GM19463 (cell line): Measurements from ENCODE around the gene ONECUT1.
"Not testable (repeated sequence)": the region's sequence is repeated elsewhere in the genome, so short reads cannot be mapped to it uniquely, and the experiment has no call there.

ENCODE experiments used
- ATAC-seq: cut with Tn5 transposase; IDR thresholded peaks from one replicate; pipeline ENCODE4 v1.9.1; 2021; ENCODE audit warnings: mild to moderate bottlenecking, moderate library complexity; ENCODE audit not compliant: unreplicated experiment

ONECUT1 gene

DNA sequence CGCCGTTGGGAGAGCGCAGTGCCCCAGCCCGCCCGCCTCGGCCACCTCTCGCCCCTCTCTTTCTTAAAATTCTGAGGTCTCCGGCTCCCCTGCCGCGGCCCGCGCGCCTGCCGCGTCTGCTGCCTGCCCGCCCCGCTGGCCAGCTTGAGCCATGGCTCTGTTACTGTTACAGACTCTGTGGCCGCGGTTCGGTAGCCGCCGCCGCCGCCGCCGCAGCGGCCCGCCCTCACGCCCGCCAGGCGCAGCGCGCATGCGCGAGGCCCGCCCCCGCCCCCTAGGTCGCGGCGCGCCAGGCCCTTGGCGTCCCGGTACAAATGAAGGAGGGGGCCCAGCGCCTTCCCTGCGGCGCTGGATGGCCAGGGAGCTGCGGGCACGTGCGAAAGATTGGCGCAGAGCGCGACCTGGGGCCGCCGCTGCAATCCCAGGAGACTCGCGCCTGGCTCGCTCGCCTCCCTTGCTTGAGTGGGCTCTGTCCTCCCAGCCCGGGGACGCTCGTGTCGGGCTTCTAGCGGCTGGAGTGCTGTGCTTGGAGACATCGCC lies at the start of gene ONECUT1:
Gene ONECUT1, minus strand, starts transcription at position 168 of the 540 bp plus-strand sequence. CDS start 452 bp downstream, outside the sequence.
- peak; percentile 88 for ATAC-seq

DNA sequence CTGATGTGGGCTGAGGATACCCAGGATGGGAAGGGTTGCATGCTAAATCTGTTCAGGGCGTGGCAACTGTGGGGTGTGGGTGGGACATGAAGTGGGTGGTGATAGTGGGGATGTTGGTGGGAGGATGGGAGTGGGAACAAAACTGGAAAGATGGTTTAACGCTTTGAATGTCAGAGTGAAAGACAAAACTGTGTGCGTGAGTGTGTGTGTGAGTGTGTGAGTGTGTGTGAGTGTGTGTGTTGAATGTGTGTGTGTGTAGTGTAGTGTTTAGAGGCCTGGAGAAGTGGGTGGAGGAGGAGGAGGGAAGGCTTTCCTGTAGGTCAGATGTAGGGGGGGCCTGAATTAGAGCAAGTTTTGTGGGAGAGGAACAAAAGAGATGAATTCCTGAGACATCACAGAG lies 44.2 kb upstream of the ONECUT1 start:
- no peak for ATAC-seq

DNA sequence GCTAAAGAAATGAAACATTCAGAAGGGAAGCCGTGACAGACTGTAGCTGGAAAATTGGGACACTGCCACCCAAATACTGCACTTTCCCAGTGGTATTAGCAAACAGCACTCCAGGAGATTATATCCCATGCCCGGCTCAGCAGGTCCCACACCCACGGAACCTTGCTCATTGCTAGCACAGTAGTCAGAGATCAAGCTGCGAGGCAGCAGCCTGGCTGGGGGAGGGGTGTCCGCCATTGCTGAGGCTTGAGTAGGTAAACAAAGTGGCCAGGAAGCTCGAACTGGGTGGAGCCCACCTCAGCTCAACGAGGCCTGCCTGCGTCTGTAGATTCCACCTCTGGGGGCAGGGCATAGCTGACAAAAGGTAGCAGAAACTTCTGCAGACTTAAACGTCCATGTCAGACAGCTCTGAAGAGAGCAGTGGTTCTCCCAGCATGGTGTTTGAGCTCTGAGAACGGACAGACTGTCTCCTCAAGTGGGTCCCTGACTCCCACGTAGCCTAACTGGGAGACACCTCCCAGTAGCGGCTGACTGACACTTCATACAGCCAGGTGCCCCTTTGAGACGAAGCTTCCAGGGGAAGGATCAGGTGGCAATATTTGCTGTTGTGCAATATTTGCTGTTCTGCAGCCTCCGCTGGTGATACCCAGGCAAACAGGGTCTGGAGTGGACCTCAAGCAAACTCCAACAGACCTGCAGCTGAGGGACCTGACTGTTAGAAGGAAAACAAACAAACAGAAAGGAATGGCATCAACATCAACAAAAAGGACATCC lies 34.2 kb upstream of the ONECUT1 start:
- ATAC-seq: not testable (repeated sequence)

DNA sequence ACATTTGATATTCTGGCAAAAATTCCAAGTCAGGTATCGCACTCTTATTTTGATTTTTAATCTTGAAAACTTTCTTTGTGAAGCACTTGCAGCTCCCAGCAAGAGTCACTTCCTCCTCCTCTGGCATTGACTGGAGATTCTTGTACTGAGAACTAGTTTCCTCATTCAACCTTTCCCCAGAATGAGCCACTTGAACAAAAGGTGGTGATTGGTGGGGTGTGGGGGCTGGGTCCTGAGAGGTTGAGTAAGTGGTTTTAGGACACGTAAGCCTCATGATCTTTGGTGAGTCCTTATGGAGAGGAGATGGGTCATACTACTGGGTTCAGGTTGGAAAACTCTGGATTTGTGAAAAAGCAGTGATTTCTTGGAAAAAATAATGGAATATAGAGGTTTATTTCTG lies 32.3 kb upstream of the ONECUT1 start:
- no peak for ATAC-seq

DNA sequence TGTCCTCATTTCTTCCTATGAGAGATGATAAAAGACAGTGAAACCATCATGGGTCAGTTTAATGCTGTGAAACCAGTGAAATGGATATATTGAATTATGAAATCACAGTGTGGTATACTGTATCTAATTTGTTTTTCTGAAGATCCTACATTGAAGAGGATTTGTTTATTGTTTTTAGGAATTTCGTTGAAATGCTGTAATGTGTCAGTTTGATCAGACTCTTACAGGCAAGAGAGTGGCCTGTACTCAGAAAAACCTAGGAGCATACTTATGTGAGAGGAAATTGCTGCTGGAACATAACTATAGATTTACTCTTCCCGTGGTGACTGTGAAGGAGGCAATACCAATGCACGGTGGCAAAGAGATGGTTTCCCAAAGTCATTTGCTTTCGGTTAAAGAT lies 29.1 kb upstream of the ONECUT1 start:
- no peak for ATAC-seq

DNA sequence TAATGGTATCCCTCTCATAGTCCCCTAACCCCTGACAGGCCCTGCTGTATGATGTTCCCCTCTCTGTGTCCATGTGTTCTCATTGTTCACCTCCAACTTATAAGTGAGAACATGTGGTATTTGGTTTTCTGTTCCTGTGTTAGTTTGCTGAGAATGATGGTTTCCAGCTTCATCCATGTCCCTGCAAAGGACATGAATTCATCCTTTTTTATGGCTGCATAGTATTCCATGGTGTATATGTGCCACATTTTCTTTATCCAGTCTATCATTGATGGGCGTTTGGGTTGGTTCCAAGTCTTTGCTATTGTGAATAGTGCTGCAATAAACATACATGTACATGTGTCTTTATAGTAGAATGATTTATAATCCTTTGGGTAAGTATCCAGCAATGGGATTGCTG lies 25.8 kb upstream of the ONECUT1 start:
- ATAC-seq: not testable (repeated sequence)

DNA sequence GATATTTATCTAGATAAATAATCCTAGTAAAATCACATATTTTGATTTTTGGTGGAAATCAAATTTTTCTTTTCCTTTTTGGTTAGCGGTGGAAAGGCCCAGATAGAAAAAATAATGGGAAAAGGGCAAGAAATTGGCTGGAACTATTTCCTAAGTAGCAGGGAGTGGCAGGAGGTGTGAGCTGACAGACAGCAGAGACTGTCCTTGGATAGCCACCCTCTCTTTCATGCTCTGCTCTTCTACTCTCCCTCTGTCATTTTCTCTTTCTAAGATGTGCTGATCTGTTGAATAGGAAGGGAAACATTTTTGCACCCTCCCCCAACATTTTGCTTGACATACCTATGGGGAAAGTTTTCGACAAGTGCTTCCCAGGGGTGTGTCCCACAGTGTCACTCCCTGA lies 18.9 kb upstream of the ONECUT1 start:
- ATAC-seq: no peak

DNA sequence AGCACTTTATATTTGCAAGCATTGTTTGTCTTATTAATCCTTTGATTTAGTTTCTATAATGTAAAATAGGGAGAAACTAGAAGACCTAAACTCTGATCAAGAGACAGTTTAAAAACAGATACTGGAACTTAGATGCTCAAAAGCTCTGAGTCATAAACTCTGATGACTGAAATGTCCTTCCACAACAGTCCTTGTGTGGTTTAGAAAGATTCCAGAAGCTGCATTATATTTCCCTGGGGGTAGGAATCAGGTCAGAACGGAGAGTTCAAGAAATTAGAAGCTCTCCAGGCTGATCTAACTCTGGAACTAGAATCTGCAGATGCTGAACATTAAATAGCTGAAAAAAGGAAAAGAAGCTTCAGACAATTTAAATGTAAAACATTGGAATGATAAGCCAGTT lies 18.3 kb upstream of the ONECUT1 start:
- ATAC-seq: no peak

DNA sequence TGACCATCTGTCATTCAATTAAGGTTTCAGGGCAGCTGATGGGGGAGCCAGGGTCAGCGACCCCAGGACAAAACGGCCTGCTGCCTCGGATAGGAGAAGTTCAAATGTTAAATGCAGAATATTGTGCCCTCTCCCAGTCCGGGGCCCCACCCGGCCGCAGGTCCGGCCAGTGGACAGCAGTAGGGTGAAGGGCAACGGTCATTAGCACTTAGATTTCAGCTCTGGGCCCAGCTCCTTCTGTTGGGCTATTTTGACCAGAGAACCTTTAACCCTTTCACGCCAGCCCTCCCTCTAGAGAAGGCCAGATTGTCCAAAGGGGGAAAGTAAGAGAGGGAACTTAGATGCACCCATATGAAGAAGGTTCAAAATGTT lies 16.1 kb upstream of the ONECUT1 start:
- no peak for ATAC-seq

DNA sequence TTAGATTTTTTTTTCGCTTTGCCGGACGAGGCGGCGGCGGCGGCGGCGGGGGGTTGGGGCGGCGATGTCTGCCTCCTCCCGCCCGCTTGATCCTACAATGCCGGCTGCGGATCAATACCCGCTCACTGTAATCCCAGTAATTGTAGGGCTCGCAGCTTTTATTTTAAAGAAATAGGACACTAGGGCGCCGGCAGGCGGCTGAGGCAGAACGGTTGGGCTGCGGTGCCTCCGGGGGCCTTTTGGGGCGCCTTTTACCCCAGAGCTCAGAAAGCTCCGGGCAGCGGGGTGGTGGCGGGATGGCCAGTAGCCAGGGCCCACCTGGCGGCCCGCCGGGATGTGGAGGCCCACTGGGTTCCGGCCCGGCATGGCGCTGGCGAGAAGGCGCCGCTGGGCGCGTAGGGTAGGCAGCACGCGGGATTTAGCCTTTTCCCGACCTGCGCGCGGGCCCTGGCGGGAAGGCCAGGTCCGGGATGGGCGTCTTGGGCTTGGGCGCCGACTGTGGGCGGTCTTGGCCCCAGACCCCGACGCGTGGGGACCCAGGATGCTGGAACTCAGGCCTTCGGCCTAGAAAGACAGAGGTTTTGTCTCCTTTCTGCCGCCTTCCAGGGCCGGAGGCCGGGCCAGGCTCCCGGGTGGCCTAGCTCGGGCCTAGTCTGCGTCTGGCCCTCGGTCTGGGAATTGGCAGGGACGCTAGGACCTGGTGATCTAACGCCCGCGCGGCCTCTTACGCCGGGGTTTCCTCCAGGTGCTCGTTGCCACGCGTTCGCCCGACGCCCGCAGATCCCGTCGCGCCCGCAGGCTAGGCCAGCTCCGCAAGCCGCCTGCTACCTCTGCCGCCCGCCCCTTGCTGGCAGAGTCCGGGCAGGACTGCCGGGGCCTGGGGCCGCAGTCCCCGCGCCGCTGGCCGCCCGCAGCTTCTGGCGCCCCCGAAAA lies 15.5 kb upstream of the ONECUT1 start:
- no peak for ATAC-seq

DNA sequence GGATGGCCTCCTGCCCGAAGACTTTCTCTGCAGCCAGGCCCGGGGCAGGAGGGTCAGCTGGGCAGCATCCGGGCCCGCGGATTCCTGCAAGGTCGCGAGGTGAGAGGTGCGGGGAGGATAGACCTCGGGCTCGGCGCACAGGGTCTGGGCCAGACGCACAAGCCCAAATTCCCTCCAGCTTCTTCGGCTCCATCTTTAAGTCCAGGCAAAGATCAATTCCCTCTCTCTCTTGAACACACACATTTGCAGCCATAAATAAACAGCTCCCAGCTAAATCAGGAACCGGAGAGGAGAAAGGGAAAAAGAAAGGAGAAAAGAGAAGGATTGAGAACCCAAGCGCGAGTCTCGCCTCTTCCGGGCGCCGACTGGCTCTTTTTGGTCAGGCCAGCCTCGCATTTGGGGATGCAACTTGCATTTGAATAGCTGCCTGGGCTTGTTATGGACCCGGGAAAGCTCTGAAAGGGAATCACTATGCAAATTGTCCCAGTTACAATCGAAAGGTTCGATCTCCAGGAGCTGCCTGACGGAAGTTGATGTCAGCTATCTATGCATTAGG lies 14.5 kb upstream of the ONECUT1 start:
- no peak for ATAC-seq

DNA sequence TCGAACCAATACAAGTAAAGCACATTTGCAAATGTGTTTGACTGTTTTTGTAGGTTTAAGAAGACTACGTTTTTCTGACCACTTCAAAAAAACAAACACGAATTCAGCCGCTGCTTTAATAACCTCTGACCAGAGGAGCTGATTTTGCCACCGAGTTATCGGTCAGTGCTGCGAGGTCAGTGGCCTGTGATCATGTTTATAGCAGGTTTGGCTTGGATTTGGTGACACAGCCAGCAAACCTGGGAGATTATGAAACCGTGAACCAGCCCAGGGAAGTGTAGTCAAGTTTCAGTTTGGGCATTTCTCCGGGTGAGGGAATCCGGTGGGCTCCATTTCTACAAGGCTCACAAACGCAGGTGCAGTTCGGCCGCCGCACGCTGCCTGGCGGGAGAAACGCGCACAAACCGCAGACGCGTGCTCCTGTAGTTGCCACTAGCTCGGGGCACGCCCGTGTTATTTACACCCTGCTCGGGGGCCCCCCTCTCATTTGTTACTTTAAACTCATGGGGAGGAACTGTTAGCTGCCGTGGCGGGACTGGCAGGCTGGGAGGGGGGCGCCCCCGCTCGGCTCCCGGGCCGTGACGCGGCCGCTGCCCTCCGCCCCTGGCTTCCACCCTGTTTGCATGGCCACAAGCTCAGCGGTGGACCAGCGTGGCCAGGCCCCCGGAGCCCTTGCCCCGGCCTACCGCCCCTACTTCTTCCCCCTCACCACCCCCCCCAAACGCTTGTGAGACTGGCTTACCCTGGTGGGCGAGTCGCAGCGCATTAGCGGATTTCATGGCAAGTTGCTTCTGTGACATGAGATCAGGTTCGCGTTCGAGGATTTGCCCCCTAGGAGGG lies 13.6 kb upstream of the ONECUT1 start:
- no peak for ATAC-seq

DNA sequence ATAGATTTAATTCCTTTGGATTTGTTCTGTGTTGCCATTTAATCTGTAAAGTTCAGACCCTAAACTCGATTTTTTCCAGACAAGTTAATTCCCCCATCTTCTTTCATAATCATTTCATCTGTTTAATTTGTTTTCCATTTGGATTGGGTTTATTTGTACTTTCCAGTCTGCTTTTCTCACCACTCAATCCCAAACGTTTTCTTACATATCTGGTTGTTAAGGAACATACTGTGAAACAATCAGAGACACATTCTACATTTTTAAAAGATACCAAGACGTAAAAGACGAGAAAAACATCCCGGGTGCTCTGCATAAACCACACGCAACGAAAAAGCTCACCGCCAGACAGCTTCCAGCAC lies 13.0 kb upstream of the ONECUT1 start:
- ATAC-seq: no peak

DNA sequence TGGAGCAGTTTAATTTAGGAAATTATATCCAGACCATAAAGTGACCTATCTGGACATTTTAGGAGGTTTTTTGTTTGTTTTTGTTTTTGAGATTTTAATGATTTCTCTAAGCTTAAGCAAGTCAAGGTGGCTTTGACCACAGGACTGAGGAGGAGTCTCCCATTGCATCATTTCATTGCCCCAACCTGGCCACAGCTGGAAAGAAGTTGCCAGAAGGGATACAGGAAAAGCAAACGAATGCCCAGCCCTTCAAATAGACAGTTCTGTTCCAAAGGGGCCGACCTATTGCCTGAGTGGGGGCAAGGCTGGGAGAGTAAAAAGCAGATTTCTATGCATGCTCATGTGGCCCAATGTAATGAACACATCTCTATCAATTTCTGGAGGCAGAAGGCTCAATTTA lies 12.0 kb upstream of the ONECUT1 start:
- ATAC-seq: no peak

DNA sequence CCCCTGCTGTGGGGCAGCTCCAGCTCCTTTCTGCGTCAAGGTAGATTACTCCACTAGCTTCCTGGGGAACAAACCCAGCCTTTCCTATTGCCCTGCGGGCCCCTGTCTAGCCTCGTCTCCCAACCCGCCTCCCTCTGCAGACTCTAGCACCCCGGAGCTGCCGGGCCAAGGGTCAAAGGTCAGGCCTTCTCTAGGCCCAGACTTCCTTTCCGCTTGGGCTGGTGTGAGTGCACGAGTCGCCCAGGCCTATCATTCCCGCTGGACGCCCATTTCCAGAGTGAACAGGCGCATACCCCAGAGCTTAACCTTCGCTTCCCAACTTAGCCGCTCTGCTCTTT lies 11.6 kb upstream of the ONECUT1 start:
- no peak for ATAC-seq

DNA sequence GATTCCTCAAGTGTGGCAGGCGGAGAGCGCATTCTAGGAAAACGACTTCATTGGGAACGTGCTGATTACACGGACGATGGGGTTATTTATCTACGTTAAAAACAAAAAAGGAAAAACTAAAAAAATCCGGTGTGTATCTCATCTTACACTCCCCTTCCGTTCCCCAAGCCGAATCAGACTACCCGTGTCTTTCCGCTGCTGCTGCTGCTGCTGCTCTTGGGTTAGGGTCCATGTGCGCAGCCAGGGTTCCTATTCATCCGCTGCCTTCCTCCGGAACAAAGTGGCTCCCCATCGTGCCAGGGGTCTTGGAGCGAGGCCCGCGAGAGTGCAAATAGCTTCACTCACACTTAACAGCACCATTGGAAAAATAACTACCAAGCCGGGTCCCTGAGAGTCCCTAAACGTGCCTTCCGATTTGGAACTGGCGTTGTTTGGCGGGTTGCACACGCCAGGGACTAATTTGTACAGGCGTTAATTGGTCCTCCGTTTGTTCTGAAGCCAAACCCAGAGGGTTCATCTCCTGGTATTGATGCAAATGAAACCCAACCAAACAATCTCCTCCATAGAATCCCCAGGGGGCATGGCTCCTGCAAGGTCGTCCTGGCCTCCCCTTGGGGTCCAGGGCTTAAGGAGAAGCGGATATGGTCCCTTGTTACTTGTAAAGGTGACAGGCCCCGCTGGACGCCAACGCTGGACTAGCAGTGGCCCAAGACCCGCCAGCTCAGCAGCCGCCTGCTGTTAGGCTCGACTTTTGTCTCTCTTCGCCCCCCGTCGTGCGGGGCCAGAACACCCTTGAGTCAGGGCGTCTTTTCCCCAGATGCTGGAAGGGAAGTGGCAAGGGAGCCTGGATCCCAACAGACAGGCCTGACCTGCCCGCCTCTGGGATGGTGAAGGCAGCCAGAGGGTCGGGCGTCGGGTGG lies 11.0 kb upstream of the ONECUT1 start:
- ATAC-seq: no peak

DNA sequence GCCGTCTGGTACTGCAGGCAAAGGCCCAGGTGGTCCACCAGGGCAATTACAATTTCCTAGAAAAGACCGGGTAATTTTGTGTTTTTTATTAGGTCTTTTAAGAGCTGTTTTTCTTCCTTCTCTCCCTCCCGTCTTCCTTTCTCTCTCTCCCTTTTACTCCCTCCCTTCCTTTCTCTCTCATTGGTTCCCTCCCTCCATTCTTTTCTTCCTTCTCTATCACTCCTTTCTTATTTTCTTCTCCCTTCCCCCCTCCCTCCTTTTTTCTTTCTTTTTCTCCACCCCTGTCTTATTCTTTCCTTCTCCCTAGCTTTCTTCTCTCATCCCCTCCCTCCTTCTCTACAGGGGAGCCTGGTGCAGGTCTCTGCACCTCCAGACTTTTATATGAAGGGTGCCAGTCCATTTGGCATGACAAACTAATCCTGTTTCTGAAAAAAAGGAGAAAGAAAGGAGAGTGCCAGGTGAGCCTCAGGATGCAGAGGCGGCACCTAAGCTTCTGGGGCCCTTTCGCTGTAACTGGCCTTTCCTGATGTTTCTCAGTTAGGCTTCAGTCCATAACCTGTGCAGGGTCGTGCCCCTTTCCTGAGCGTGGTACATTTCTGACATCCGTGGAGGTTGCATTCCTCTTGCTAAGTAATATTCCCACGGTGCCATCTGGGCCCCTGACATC lies 9.1 kb upstream of the ONECUT1 start:
- no peak for ATAC-seq

DNA sequence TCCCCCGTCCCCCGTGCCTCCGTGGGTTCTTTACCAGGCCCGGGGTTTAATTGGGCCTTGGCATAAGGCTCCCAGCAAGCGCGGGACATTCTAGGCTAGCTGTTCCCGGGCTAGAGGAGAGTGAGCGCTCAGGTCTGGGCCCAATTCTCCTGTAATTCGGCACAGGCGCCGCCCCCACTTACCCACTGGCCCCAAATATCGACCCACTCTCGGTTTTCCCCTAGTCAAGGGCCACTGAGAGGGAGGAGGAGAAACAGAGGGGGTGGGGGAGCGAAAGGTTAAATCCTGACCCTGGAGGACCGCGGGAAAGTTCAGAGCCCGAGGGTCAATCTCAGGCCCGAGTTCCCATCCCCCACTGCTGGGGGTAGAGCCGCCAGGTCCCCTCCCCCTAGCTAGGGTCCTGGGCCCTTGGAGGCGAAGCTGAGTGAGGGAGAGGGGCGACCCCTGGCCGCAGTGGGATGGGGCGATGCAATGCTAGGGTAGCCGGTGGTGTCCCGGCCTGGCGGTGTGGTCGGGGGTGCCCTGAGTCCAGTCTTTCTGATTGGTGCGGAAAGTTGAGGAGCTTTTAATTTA lies 8.5 kb upstream of the ONECUT1 start:
- ATAC-seq: no peak
